A673 (cell line): ENCODE results near the gene IQCK. TPM values are rescaled to one million over a fixed set of nuclear protein-coding genes. Genes with fewer than 3 reads are reported as not detected.

ENCODE experiments used
- BruUV-seq: library from RNA; stranded (reverse); fragments of 400-500 nt; replicated peaks from 2 replicates; lab custom pipeline; 2021; lab: Mats Ljungman, UMichigan
- CTCF ChIA-PET: fragments of 300-600 bp; sonication (Branson Sonifier 250); formaldehyde crosslinking; loops from one replicate; lab custom pipeline; 2022; ENCODE audit warnings: antibody characterized with exemption; lab: Charles Lee
- POLR2A ChIA-PET: fragments of 300-600 bp; sonication (Branson Sonifier 250); formaldehyde crosslinking; loops from one replicate; lab custom pipeline; 2022; ENCODE audit warnings: antibody characterized with exemption; ENCODE audit not compliant: low non-redundant PET; lab: Charles Lee
- DNase-seq: peaks from one replicate; pipeline ENCODE4 v3.0.0-alpha.2; 2015; ENCODE audit warnings: low spot score
- H3K27ac ChIP-seq: fragments of 200-600 bp; sonication (generic); 2 replicates; pipeline ENCODE4 v1.5.1; 2016; ENCODE audit warnings: mixed run types, low read depth, mild to moderate bottlenecking, mixed read lengths, antibody characterized with exemption, low read length; ENCODE audit not compliant: poor library complexity, severe bottlenecking
- H3K27me3 ChIP-seq: fragments of 200-600 bp; sonication (generic); replicated peaks from 2 replicates; pipeline ENCODE4 v1.6.1; 2017; ENCODE audit warnings: mixed run types, low read depth, mild to moderate bottlenecking, mixed read lengths, antibody characterized with exemption, low read length; ENCODE audit not compliant: insufficient read depth, poor library complexity
- H3K36me3 ChIP-seq: fragments of 200-600 bp; sonication (generic); 2 replicates; pipeline ENCODE4 v1.6.1; 2016; ENCODE audit warnings: mixed run types, mild to moderate bottlenecking, mixed read lengths, antibody characterized with exemption, low read length; ENCODE audit not compliant: insufficient read depth, poor library complexity, severe bottlenecking
- H3K4me1 ChIP-seq: fragments of 200-600 bp; sonication (generic); 2 replicates; pipeline ENCODE4 v1.6.1; 2017; ENCODE audit warnings: mixed run types, mild to moderate bottlenecking, mixed read lengths, antibody characterized with exemption, low read length; ENCODE audit not compliant: insufficient read depth, poor library complexity, severe bottlenecking
- H3K4me3 ChIP-seq: fragments of 200-600 bp; sonication (generic); 2 replicates; pipeline ENCODE4 v1.5.1; 2016; ENCODE audit warnings: low read depth, mixed run types, mild to moderate bottlenecking, mixed read lengths, low read length; ENCODE audit not compliant: poor library complexity, severe bottlenecking
- H3K9me3 ChIP-seq: fragments of 200-600 bp; sonication (generic); 2 replicates; pipeline ENCODE4 v1.6.1; 2016; ENCODE audit warnings: mixed run types, low read depth, mild to moderate bottlenecking, mixed read lengths, antibody characterized with exemption, low read length; ENCODE audit not compliant: poor library complexity, severe bottlenecking
- CTCF ChIP-seq: fragments of 300-800, 200-600 bp; sonication (generic); conservative IDR thresholded peaks from 2 replicates; pipeline ENCODE4 v1.5.1; 2017; ENCODE audit warnings: low read depth, mild to moderate bottlenecking, antibody characterized with exemption, low read length, moderate library complexity, mixed read lengths
- EZH2 ChIP-seq: fragments of 200-600 bp; sonication (generic); IDR thresholded peaks from 2 replicates; pipeline ENCODE4 v1.6.1; 2017; ENCODE audit warnings: borderline replicate concordance, low read depth, mild to moderate bottlenecking, mixed read lengths, antibody characterized with exemption, low read length; ENCODE audit not compliant: poor library complexity, severe bottlenecking
- intact Hi-C: fragments of 100-400 bp; cut with micrococcal nuclease; formaldehyde crosslinking; loops from one replicate; pipeline ENCODE4 v1.10.0; 2022; ENCODE audit not compliant: unreplicated experiment
- total RNA-seq: library from RNA; stranded (reverse); gene quantifications from 2 replicates; pipeline ENCODE4 v1.2.3, GENCODE V29; 2021

The IQCK gene
- total RNA-seq, 1 experiment from 2014 or later, result 11.2 TPM

GRCh38 chr16:19907161-19907992 lies 189.3 kb downstream of the IQCK start:
- CTCF ChIA-PET, result interaction anchor here (0.5 to 2.5 kb wide), 17 partner anchors 8 to 482 kb away, joined by 3 to 77 read pairs (median 4); no protein-coding TSS in a partner anchor
- Histone ChIP-seq H3K36me3 (no peaks in the 10 kb centered on the region), H3K9me3 (no peaks in the 10 kb centered on the region), H3K27me3 (no peaks in the 10 kb centered on the region), H3K4me1 (no peaks in the 10 kb centered on the region), H3K27ac (no peak overlapping the region), H3K4me3 (no peak overlapping the region)
- no TSS peak for BruUV-seq
- intact Hi-C loops, result loop anchor here (2.0 kb wide), 2 partner anchors 393 to 475 kb away; no protein-coding TSS in a partner anchor
- peak; percentile 83 for DNase-seq
- peak; percentile 98 for TF ChIP-seq CTCF
- no peak for TF ChIP-seq EZH2
- POLR2A ChIA-PET, result no interaction called here

Other genes starting within 250 kb of the IQCK start
- gene GDE1, start 196.2 kb upstream of the IQCK start, total RNA-seq, result 63.5 and 64.2 TPM in 2 replicates
- gene CCP110, start 194.3 kb upstream of the IQCK start, total RNA-seq, result 37.8 and 42.1 TPM in 2 replicates
- gene VPS35L, start 162.6 kb upstream of the IQCK start, total RNA-seq, result 51.1 and 53.3 TPM in 2 replicates
- gene KNOP1, start within 50 bp of the IQCK start, total RNA-seq, result 65.0 and 68.9 TPM in 2 replicates
- 4.0 and 6.9 TPM in 2 replicates for gene GPRC5B, start 166.6 kb downstream of the IQCK start, total RNA-seq